GM11168 (cell line): Measurements from ENCODE around the gene SULT4A1.

Experiments used
- in situ Hi-C: fragments of 300-500 bp; cut with MboI; formaldehyde crosslinking; loops from one replicate; pipeline ENCODE4 v1.12.0; 2022; ENCODE audit warnings: low sequenced_read_pairs; ENCODE audit not compliant: unreplicated experiment

The SULT4A1 gene

GRCh38 chr22:43830931-43831560 lies 31.3 kb downstream of the SULT4A1 start:
- in situ Hi-C loops = no loop called here

GRCh38 chr22:43829904-43830851 lies 32.1 kb downstream of the SULT4A1 start:
- in situ Hi-C loops = no loop called here

- in situ Hi-C loops = no loop called here
Observed at GRCh38 chr22:43828998-43829782, 33.1 kb downstream of the SULT4A1 start.

- in situ Hi-C loops = no loop called here
Observed at GRCh38 chr22:43828725-43828997, 33.7 kb downstream of the SULT4A1 start.

- in situ Hi-C loops = no loop called here
Observed at GRCh38 chr22:43827926-43828724, 34.2 kb downstream of the SULT4A1 start.

- in situ Hi-C loops = no loop called here
Observed at GRCh38 chr22:43827003-43827735, 35.1 kb downstream of the SULT4A1 start.

- in situ Hi-C loops = no loop called here
Observed at GRCh38 chr22:43826142-43827002, 35.9 kb downstream of the SULT4A1 start.

GRCh38 chr22:43825651-43826050 lies 36.7 kb downstream of the SULT4A1 start:
- in situ Hi-C loops = no loop called here

GRCh38 chr22:43824724-43825420 lies 37.4 kb downstream of the SULT4A1 start:
- in situ Hi-C loops = no loop called here

- in situ Hi-C loops = no loop called here
Observed at GRCh38 chr22:43823911-43824665, 38.2 kb downstream of the SULT4A1 start.

- in situ Hi-C loops = no loop called here
Observed at GRCh38 chr22:43823353-43823908, 38.9 kb downstream of the SULT4A1 start.

GRCh38 chr22:43821606-43822425 lies 40.5 kb downstream of the SULT4A1 start:
- in situ Hi-C loops = no loop called here

- in situ Hi-C loops = no loop called here
Observed at GRCh38 chr22:43820651-43821305, 41.5 kb downstream of the SULT4A1 start.

- in situ Hi-C loops = no loop called here
Observed at GRCh38 chr22:43819931-43820640, 42.2 kb downstream of the SULT4A1 start.

GRCh38 chr22:43819421-43819921 lies 42.8 kb downstream of the SULT4A1 start:
- in situ Hi-C loops = no loop called here
